Astrocyte (in vitro differentiated cells and primary cell): ENCODE data around the gene IRF1. TPM values are rescaled to one million over a fixed set of nuclear protein-coding genes. Genes with fewer than 3 reads are reported as not detected.

Experiments
- DNase-seq: peaks from one replicate; pipeline ENCODE4 v3.0.0-alpha.2; 2010; ENCODE audit warnings: low read depth
- FAIRE-seq: peaks from 2 replicates; lab custom pipeline; 2011; peaks lifted over from hg19 to GRCh38; lab: Jason Lieb, UNC
- H2AFZ ChIP-seq: 2 replicates; pipeline ENCODE4 v1.6.0; 2012; ENCODE audit warnings: low read depth, low read length, inconsistent platforms
- H3K27ac ChIP-seq: 2 replicates; pipeline ENCODE4 v1.5.1; 2011; ENCODE audit warnings: low read depth, low read length, inconsistent platforms
- H3K27me3 ChIP-seq: 2 replicates; pipeline ENCODE4 v1.6.0; 2011; ENCODE audit warnings: low read length, inconsistent platforms; ENCODE audit not compliant: insufficient read depth
- H3K36me3 ChIP-seq: 2 replicates; pipeline ENCODE4 v1.5.1; 2011; ENCODE audit warnings: low read length, inconsistent platforms; ENCODE audit not compliant: insufficient read depth
- H3K4me1 ChIP-seq: 2 replicates; pipeline ENCODE4 v1.5.1; 2011; ENCODE audit warnings: low read length, inconsistent platforms; ENCODE audit not compliant: insufficient read depth
- H3K4me2 ChIP-seq: 2 replicates; pipeline ENCODE4 v1.6.0; 2012; ENCODE audit warnings: low read length, inconsistent platforms
- H3K4me3 ChIP-seq: 2 replicates; pipeline ENCODE4 v1.5.1; 2011; ENCODE audit warnings: low read depth, mild to moderate bottlenecking, low read length, inconsistent platforms; ENCODE audit not compliant: insufficient read depth
- H3K79me2 ChIP-seq: 2 replicates; pipeline ENCODE4 v1.6.0; 2012; ENCODE audit warnings: mild to moderate bottlenecking, low read length, inconsistent platforms; ENCODE audit not compliant: insufficient read depth
- H3K9ac ChIP-seq: 2 replicates; pipeline ENCODE4 v1.6.0; 2012; ENCODE audit warnings: mild to moderate bottlenecking, low read length, inconsistent platforms
- H3K9me3 ChIP-seq: 2 replicates; pipeline ENCODE4 v1.5.1; 2012; ENCODE audit warnings: low read depth, mild to moderate bottlenecking, low read length, inconsistent platforms; ENCODE audit not compliant: insufficient read depth
- H4K20me1 ChIP-seq: 2 replicates; pipeline ENCODE4 v1.6.0; 2012; ENCODE audit warnings: low read length, inconsistent platforms; ENCODE audit not compliant: insufficient read depth
- H3K27ac Mint-ChIP-seq: one replicate; pipeline ENCODE4 v1.8.0; 2021; ENCODE audit warnings: mild to moderate bottlenecking, mixed read lengths; ENCODE audit not compliant: unreplicated experiment
- H3K27me3 Mint-ChIP-seq: one replicate; pipeline ENCODE4 v1.8.0; 2021; ENCODE audit warnings: low read depth, mixed read lengths; ENCODE audit not compliant: unreplicated experiment
- H3K36me3 Mint-ChIP-seq: one replicate; pipeline ENCODE4 v1.8.0; 2021; ENCODE audit warnings: low read depth, mixed read lengths; ENCODE audit not compliant: unreplicated experiment
- H3K4me1 Mint-ChIP-seq: one replicate; pipeline ENCODE4 v1.8.0; 2021; ENCODE audit warnings: low read depth, mixed read lengths; ENCODE audit not compliant: unreplicated experiment
- H3K4me3 Mint-ChIP-seq: one replicate; pipeline ENCODE4 v1.8.0; 2021; ENCODE audit warnings: mild to moderate bottlenecking, moderate library complexity, mixed read lengths; ENCODE audit not compliant: unreplicated experiment
- H3K9me3 Mint-ChIP-seq: one replicate; pipeline ENCODE4 v1.8.0; 2021; ENCODE audit warnings: mild to moderate bottlenecking, mixed read lengths; ENCODE audit not compliant: unreplicated experiment
- EZH2 ChIP-seq: IDR thresholded peaks from 2 replicates; pipeline ENCODE4 v1.6.1; 2012; ENCODE audit warnings: mild to moderate bottlenecking, low read length, inconsistent platforms; ENCODE audit not compliant: insufficient read depth
- total RNA-seq: library from RNA; stranded (reverse); gene quantifications from 2 replicates; pipeline ENCODE4 v1.2.1, GENCODE V29; 2021
- TF ChIP-seq, protein P1 (sequence below): IDR thresholded peaks from 2 replicates; pipeline ENCODE4 v1.5.1; 2011; ENCODE audit warnings: low read depth, mild to moderate bottlenecking, inconsistent platforms, low read length, moderate library complexity; ENCODE audit not compliant: insufficient read depth

The IRF1 gene
- total RNA-seq, 1 donor from 2014 or later, result 39.7 TPM

- no peak for FAIRE-seq
- H3K9ac ChIP-seq, result peak overlapping the region; percentile 78
- H3K4me2 ChIP-seq, result peak overlapping the region; percentile 94
- H3K4me3 ChIP-seq, result peak overlapping the region; percentile 60
- no peaks in the 10 kb centered on the region for H3K36me3 ChIP-seq
- no peaks in the 10 kb centered on the region for H3K79me2 ChIP-seq
- H3K27me3 ChIP-seq, result no peaks in the 10 kb centered on the region
- no peaks in the 10 kb centered on the region for H3K9me3 ChIP-seq
- peaks cover 2% of the 10 kb centered on the region for H3K27me3 Mint-ChIP-seq
- peak overlapping the region; percentile 88 for H3K27ac ChIP-seq
- peak; percentile 72 for DNase-seq
- no peaks in the 10 kb centered on the region for H4K20me1 ChIP-seq
- H3K4me1 Mint-ChIP-seq, result peaks cover 27% of the 10 kb centered on the region
- H3K9me3 Mint-ChIP-seq, result no peaks in the 10 kb centered on the region
- peak overlapping the region; percentile 81 for H3K4me3 Mint-ChIP-seq
- TF ChIP-seq, protein P1, sequence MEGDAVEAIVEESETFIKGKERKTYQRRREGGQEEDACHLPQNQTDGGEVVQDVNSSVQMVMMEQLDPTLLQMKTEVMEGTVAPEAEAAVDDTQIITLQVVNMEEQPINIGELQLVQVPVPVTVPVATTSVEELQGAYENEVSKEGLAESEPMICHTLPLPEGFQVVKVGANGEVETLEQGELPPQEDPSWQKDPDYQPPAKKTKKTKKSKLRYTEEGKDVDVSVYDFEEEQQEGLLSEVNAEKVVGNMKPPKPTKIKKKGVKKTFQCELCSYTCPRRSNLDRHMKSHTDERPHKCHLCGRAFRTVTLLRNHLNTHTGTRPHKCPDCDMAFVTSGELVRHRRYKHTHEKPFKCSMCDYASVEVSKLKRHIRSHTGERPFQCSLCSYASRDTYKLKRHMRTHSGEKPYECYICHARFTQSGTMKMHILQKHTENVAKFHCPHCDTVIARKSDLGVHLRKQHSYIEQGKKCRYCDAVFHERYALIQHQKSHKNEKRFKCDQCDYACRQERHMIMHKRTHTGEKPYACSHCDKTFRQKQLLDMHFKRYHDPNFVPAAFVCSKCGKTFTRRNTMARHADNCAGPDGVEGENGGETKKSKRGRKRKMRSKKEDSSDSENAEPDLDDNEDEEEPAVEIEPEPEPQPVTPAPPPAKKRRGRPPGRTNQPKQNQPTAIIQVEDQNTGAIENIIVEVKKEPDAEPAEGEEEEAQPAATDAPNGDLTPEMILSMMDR, result no peak
- TF ChIP-seq EZH2, result no peak
- peak overlapping the region; percentile 55 for H2AFZ ChIP-seq
- peak overlapping the region; percentile 96 for H3K27ac Mint-ChIP-seq
- no peaks in the 10 kb centered on the region for H3K36me3 Mint-ChIP-seq
- H3K4me1 ChIP-seq, result peaks cover 39% of the 10 kb centered on the region
Measured at GRCh38 chr5:132496631-132497487, 6.3 kb upstream of the IRF1 start.

- H3K9me3 Mint-ChIP-seq, result no peaks in the 10 kb centered on the region
- H3K4me3 Mint-ChIP-seq, result peak overlapping the region; percentile 80
- H3K36me3 Mint-ChIP-seq, result no peaks in the 10 kb centered on the region
- Histone ChIP-seq H3K79me2 (no peaks in the 10 kb centered on the region), H3K9me3 (no peaks in the 10 kb centered on the region), H3K27ac (peak overlapping the region; percentile 88), H4K20me1 (no peaks in the 10 kb centered on the region), H3K4me3 (peak overlapping the region; percentile 60), H3K4me2 (peak overlapping the region; percentile 94), H3K27me3 (no peaks in the 10 kb centered on the region), H3K9ac (peak overlapping the region; percentile 78), H3K4me1 (peaks cover 44% of the 10 kb centered on the region), H3K36me3 (no peaks in the 10 kb centered on the region), H2AFZ (peak overlapping the region; percentile 55)
- DNase-seq, result peak; percentile 70
- peaks cover 2% of the 10 kb centered on the region for H3K27me3 Mint-ChIP-seq
- no peak for TF ChIP-seq EZH2
- peak overlapping the region; percentile 90 for H3K27ac Mint-ChIP-seq
- no peak for FAIRE-seq
- H3K4me1 Mint-ChIP-seq, result peaks cover 30% of the 10 kb centered on the region
Measured at GRCh38 chr5:132496191-132496630, 5.6 kb upstream of the IRF1 start.

GRCh38 chr5:132495667-132496190, 5.2 kb upstream of the IRF1 start:
- DNase-seq, result peak; percentile 71
- Histone ChIP-seq H3K4me2 (peak overlapping the region; percentile 94), H2AFZ (peak overlapping the region; percentile 40), H4K20me1 (no peaks in the 10 kb centered on the region), H3K9me3 (no peaks in the 10 kb centered on the region), H3K79me2 (no peaks in the 10 kb centered on the region), H3K4me1 (peaks cover 47% of the 10 kb centered on the region), H3K4me3 (peak overlapping the region; percentile 41), H3K27me3 (no peaks in the 10 kb centered on the region), H3K9ac (peak overlapping the region; percentile 78), H3K27ac (peak overlapping the region; percentile 78), H3K36me3 (no peaks in the 10 kb centered on the region)
- H3K27me3 Mint-ChIP-seq, result peaks cover 2% of the 10 kb centered on the region
- no peaks in the 10 kb centered on the region for H3K36me3 Mint-ChIP-seq
- peak overlapping the region; percentile 79 for H3K4me3 Mint-ChIP-seq
- FAIRE-seq, result no peak
- H3K27ac Mint-ChIP-seq, result peak overlapping the region; percentile 82
- TF ChIP-seq, protein P1, result no peak
- no peak for TF ChIP-seq EZH2
- H3K4me1 Mint-ChIP-seq, result peaks cover 30% of the 10 kb centered on the region
- H3K9me3 Mint-ChIP-seq, result no peaks in the 10 kb centered on the region
